Measurements from ENCODE around the gene RNF187. TPM values are rescaled to one million over a fixed set of nuclear protein-coding genes. Genes with fewer than 3 reads are reported as not detected.

RNF187 gene
- total and polyA plus RNA-seq, 2 donors (not counting 1 experiment from before 2014, with no cell fraction given), result 46.1 to 89.5 TPM

DNA sequence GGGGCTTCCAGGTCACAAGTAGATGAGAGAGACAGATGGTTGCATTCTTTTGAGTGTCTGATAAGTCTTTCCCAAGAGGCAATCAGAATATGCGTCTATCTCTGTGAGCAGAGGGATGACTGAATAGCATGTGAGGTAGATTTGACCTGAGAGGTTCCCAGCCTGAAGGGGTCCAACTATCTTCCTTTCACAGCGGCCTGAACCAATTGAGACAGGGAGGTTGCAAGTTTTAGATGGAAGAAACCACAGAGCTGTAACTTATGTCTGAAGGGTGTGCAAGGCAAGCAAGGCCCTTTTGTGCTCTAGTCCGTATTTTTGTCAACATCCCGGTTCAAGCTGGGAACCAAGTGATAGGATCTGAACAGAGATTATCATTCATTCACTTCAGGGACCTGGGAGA is 9.9 kb upstream of the RNF187 start:
- Histone ChIP-seq H4K20me1 (ENCODE audit: control insufficient read depth, extremely low read depth, insufficient read depth, low read length) (no peaks in the 10 kb centered on the region), H2AFZ (ENCODE audit: low read length) (no peak overlapping the region), H3K4me1 (ENCODE audit: control insufficient read depth, extremely low read depth, insufficient read depth, low read length) (peaks cover 2% of the 10 kb centered on the region), H3K27ac (ENCODE audit: insufficient read depth, low read length) (no peak overlapping the region), H3K9ac (ENCODE audit: insufficient read depth, low read length) (no peak overlapping the region), H3K4me2 (ENCODE audit: extremely low read depth, insufficient read depth, low read length) (no peak overlapping the region), H3K4me3 (replicated peaks in 1 of 4; ENCODE audit: control extremely low read depth in 1 of 4, insufficient read depth in 1 of 4, low read depth in 3 of 4, low read length in 4 of 4) (no peak overlapping the region), H3K27me3 (ENCODE audit: control insufficient read depth, insufficient read depth, low read length) (peaks cover 12% of the 10 kb centered on the region), H3K9me3 (ENCODE audit: control insufficient read depth, insufficient read depth, low read depth, low read length) (no peaks in the 10 kb centered on the region), H3K79me2 (ENCODE audit: control insufficient read depth, insufficient read depth, low read length) (no peaks in the 10 kb centered on the region), H3K36me3 (ENCODE audit: control insufficient read depth, insufficient read depth, low read length) (no peaks in the 10 kb centered on the region)
- TF ChIP-seq, protein P1, sequence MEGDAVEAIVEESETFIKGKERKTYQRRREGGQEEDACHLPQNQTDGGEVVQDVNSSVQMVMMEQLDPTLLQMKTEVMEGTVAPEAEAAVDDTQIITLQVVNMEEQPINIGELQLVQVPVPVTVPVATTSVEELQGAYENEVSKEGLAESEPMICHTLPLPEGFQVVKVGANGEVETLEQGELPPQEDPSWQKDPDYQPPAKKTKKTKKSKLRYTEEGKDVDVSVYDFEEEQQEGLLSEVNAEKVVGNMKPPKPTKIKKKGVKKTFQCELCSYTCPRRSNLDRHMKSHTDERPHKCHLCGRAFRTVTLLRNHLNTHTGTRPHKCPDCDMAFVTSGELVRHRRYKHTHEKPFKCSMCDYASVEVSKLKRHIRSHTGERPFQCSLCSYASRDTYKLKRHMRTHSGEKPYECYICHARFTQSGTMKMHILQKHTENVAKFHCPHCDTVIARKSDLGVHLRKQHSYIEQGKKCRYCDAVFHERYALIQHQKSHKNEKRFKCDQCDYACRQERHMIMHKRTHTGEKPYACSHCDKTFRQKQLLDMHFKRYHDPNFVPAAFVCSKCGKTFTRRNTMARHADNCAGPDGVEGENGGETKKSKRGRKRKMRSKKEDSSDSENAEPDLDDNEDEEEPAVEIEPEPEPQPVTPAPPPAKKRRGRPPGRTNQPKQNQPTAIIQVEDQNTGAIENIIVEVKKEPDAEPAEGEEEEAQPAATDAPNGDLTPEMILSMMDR (conservative IDR thresholded peaks at IDR 0.05 in 1 of 2, IDR thresholded peaks at IDR 0.05 in 1 of 2; ENCODE audit: low read depth in 1 of 2, low read length in 2 of 2), result no peak
- no peak for TF ChIP-seq EZH2 (IDR thresholded peaks at IDR 0.05; ENCODE audit: low read length, missing control alignments)
- DNase-seq (ENCODE audit: low read depth in 2 of 2), result no peak

DNA sequence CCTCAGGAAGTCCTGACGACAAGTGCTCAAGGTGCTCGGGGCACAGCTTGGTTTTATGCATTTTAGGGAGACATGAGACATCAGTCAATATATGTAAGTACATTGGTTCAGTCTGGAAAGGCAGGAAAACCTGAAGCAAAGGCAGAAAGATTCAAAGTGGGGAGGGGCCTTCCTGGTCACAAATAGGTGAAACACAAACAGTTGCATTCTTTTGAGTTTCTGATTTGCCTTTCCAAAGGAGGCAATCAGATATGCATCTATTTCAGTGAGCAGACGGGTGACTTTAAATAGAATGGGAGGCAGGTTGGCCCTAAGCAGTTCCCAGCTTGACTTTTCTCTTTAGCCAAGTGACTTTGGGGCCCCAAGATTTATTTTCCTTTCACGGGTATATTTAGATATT is 8.9 kb upstream of the RNF187 start:
- Histone ChIP-seq H3K9me3 (ENCODE audit: control insufficient read depth, insufficient read depth, low read depth, low read length) (no peaks in the 10 kb centered on the region), H3K9ac (ENCODE audit: insufficient read depth, low read length) (no peak overlapping the region), H3K27me3 (ENCODE audit: control insufficient read depth, insufficient read depth, low read length) (peaks cover 12% of the 10 kb centered on the region), H2AFZ (ENCODE audit: low read length) (no peak overlapping the region), H4K20me1 (ENCODE audit: control insufficient read depth, extremely low read depth, insufficient read depth, low read length) (no peaks in the 10 kb centered on the region), H3K27ac (ENCODE audit: insufficient read depth, low read length) (no peak overlapping the region), H3K4me3 (replicated peaks in 1 of 4; ENCODE audit: control extremely low read depth in 1 of 4, insufficient read depth in 1 of 4, low read depth in 3 of 4, low read length in 4 of 4) (no peak overlapping the region), H3K4me1 (ENCODE audit: control insufficient read depth, extremely low read depth, insufficient read depth, low read length) (no peaks in the 10 kb centered on the region), H3K79me2 (ENCODE audit: control insufficient read depth, insufficient read depth, low read length) (no peaks in the 10 kb centered on the region), H3K36me3 (ENCODE audit: control insufficient read depth, insufficient read depth, low read length) (no peaks in the 10 kb centered on the region), H3K4me2 (ENCODE audit: extremely low read depth, insufficient read depth, low read length) (no peak overlapping the region)
- TF ChIP-seq EZH2 (IDR thresholded peaks at IDR 0.05; ENCODE audit: low read length, missing control alignments), result no peak
- TF ChIP-seq, protein P1 (conservative IDR thresholded peaks at IDR 0.05 in 1 of 2, IDR thresholded peaks at IDR 0.05 in 1 of 2; ENCODE audit: low read depth in 1 of 2, low read length in 2 of 2), result no peak
- DNase-seq (ENCODE audit: low read depth in 2 of 2), result no peak

DNA sequence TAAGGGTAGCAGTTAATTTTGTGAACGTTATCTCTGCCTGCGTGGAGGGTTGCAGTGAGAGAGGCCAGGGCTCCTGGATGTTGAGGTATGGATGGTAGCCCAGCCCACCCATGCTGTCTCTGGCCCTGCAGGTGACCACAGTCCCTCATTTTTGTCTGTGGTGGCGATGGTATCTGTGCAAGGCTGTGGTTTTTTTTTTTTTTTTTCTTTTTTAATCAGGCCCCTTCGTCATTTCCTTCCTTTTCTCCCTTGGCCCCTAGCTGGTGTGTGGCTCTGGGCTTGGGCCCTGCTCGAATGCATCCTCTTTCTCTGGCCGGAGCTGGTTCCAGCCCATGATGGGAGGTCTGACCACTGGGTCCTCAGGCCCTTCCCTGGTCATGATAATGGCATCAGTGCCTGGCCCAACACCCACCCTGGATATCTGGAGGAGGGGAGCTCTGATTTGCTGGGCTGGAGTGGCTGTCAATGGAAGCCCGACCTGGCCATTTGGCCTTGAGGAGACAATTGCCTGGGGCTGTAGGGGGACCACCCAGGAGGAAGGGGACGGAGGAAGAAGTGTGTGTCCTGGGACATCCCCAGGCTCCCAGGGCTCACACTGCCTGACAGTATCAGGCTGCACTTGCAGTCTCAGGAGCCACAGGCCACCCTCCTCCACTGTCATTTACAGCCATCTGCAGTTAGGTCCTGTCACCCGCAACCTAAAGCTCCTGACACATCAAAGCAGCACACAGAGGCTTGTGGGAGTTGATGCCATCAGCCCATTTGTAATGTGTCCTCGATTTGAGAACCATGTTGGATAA is 8.1 kb upstream of the RNF187 start:
- Histone ChIP-seq H2AFZ (ENCODE audit: low read length) (no peak overlapping the region), H3K27me3 (ENCODE audit: control insufficient read depth, insufficient read depth, low read length) (peaks cover 12% of the 10 kb centered on the region)
- no peak for TF ChIP-seq EZH2 (IDR thresholded peaks at IDR 0.05; ENCODE audit: low read length, missing control alignments)
- TF ChIP-seq, protein P1 (conservative IDR thresholded peaks at IDR 0.05 in 1 of 2, IDR thresholded peaks at IDR 0.05 in 1 of 2; ENCODE audit: low read depth in 1 of 2, low read length in 2 of 2), result no peak

More for the DNA sequence above, 8.1 kb upstream of the RNF187 start:
- Histone ChIP-seq H3K36me3 (ENCODE audit: control insufficient read depth, insufficient read depth, low read length) (no peaks in the 10 kb centered on the region), H3K9ac (ENCODE audit: insufficient read depth, low read length) (no peak overlapping the region), H3K27ac (ENCODE audit: insufficient read depth, low read length) (no peak overlapping the region), H3K79me2 (ENCODE audit: control insufficient read depth, insufficient read depth, low read length) (no peaks in the 10 kb centered on the region), H3K4me2 (ENCODE audit: extremely low read depth, insufficient read depth, low read length) (no peak overlapping the region), H3K9me3 (ENCODE audit: control insufficient read depth, insufficient read depth, low read depth, low read length) (no peaks in the 10 kb centered on the region), H3K4me1 (ENCODE audit: control insufficient read depth, extremely low read depth, insufficient read depth, low read length) (no peaks in the 10 kb centered on the region), H3K4me3 (replicated peaks in 1 of 4; ENCODE audit: control extremely low read depth in 1 of 4, insufficient read depth in 1 of 4, low read depth in 3 of 4, low read length in 4 of 4) (no peak overlapping the region), H4K20me1 (ENCODE audit: control insufficient read depth, extremely low read depth, insufficient read depth, low read length) (no peaks in the 10 kb centered on the region)
- no peak for DNase-seq (ENCODE audit: low read depth in 2 of 2)

All from fibroblast of lung (primary cell).